LNCaP clone FGC (cell line): ENCODE data around the gene BTBD19.

Experiments used
- DNase-seq: peaks from one replicate; pipeline ENCODE4 v3.0.0-alpha.2; 2011; ENCODE audit warnings: low read depth
- H3K4me3 ChIP-seq: 2 replicates; pipeline ENCODE4 v1.5.1; 2011; ENCODE audit warnings: mild to moderate bottlenecking, low read depth, low read length, control low read depth
- CTCF ChIP-seq: IDR thresholded peaks from 2 replicates; pipeline ENCODE4 v1.5.1; 2012; ENCODE audit warnings: mild to moderate bottlenecking; ENCODE audit not compliant: control insufficient read depth, insufficient read depth; ENCODE audit errors: extremely low read depth

BTBD19 gene

DNA sequence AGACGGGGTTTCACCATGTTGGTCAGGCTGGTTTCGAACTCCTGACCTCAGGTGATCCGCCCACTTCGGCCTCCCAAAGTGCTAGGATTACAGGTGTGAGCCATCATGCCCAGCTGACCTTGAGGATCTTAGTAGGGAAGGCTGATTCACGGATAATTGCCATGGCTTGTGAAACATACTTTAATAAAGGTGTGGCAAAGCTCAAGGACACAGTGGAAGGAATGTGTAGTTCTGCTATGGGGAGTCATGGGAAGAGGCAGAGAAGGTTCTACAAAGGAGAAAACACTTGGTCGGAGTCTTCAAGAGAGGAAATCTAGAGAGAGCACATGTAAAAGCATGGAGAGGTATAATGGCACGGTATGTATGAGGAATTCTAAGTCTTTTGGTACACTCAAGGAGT, 47.4 kb downstream of the BTBD19 start:
- DNase-seq: no peak
- H3K4me3 ChIP-seq: no peak overlapping the region
- no peak for TF ChIP-seq CTCF

DNA sequence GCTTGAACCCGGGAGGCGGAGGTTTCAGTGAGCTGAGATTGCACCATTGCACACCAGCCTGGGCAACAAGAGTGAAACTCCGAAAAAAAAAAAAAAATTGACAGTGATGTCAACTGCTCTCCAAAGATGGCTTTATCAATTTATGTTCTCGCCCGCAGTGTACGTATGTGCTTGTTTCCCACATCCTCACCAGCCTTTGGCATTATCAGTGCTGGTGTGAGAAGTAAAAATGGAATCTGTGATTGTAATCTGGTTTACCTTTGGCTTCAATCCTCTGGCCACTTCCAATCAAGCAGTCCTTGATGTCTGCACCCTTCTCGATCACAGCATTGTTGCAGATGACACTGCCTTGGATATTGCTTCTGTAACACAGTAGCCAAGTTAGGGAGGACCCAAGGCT, 49.1 kb downstream of the BTBD19 start:
- no peak for DNase-seq
- no peak overlapping the region for H3K4me3 ChIP-seq
- TF ChIP-seq CTCF: no peak

DNA sequence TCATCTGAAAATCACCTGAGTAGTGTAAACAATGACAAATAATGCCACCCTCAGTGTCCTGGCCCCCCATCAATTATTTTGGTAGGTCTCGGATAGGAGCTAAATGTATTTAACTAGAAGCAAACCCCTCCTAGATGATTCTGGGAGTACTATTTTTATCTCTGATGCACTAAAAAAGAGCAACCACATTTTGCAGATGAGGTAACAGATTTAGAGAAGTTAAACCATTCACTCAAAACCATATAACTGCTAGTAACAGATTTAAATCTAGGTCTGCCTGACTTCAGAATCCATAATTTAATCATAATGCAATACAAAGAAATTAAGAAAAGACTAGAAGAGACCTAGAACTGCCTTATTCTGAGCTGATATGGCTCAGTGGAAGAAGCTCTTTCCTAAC, 52.0 kb downstream of the BTBD19 start:
- no peak for TF ChIP-seq CTCF
- DNase-seq: no peak
- H3K4me3 ChIP-seq: no peak overlapping the region

DNA sequence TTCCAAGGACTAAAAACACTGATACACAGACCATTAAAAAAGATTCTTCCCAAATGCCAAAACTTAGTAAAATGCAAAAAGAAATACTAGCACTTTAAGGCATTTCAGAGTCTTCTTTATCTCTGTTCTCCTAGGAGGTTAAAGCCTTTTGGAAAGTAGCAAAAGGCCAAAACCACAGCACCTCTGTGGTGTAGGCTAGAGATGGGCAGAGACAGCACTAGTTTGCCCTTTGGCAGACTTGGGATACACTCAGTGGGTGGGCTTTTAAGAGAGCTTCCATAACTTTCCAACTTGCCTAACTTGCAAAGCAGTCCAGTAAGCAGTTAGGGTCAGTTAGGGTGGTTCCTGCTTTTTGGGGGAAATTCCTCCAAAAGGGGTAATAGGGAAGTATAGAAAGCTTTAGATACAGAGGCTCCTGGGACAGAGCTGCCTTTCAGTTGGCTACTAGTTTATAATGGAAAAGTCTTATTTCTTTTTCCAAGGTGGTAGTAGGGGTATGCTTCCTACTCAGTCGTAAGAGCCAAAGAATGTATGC, 52.6 kb downstream of the BTBD19 start:
- DNase-seq: no peak
- no peak for TF ChIP-seq CTCF
- H3K4me3 ChIP-seq: no peak overlapping the region

- DNase-seq: no peak
- no peak for TF ChIP-seq CTCF
Measured at GRCh38 chr1:44862829-44863401, 54.6 kb downstream of the BTBD19 start.

More at GRCh38 chr1:44862829-44863401, 54.6 kb downstream of the BTBD19 start:
- H3K4me3 ChIP-seq: no peak overlapping the region
